Measurements from ENCODE around the gene EGFL8. TPM values are rescaled to one million over a fixed set of nuclear protein-coding genes. Genes with fewer than 3 reads are reported as not detected.

Gene EGFL8
- total and polyA plus RNA-seq, 2 donors (not counting 3 experiments of a cell fraction or from before 2014, with no cell fraction given) = 9.0 to 12.6 TPM

GRCh38 chr6:32208996-32209395, 44.6 kb downstream of the EGFL8 start:
- Histone ChIP-seq H3K27ac (ENCODE audit: insufficient read depth, low read depth, low read length) (no peak overlapping the region), H3K9ac (replicated peaks; ENCODE audit: extremely low read depth, insufficient read depth, low read length) (no peak overlapping the region), H3K9me3 (replicated peaks; ENCODE audit: control insufficient read depth, insufficient read depth, low read length) (no peaks in the 10 kb centered on the region), H4K20me1 (replicated peaks; ENCODE audit: control insufficient read depth, extremely low read depth, insufficient read depth, low read length) (no peaks in the 10 kb centered on the region), H3K36me3 (ENCODE audit: control insufficient read depth in 2 of 2, extremely low read depth in 1 of 2, insufficient read depth in 2 of 2, low read length in 2 of 2) (peaks cover 13 to 14% of the 10 kb centered on the region in 2 experiments), H3K9me1 (replicated peaks; ENCODE audit: control insufficient read depth, extremely low read depth, insufficient read depth, low read length) (no peaks in the 10 kb centered on the region), H3K79me2 (ENCODE audit: control insufficient read depth, insufficient read depth, low read length) (no peaks in the 10 kb centered on the region), H2AFZ (ENCODE audit: low read depth, low read length) (no peak overlapping the region), H3K4me1 (ENCODE audit: control insufficient read depth, extremely low read depth, insufficient read depth, low read length) (no peaks in the 10 kb centered on the region), H3K4me3 (replicated peaks in 1 of 3; ENCODE audit: insufficient read depth in 1 of 3, low read depth in 1 of 3, low read length in 3 of 3) (no peak overlapping the region), H3K27me3 (ENCODE audit: control insufficient read depth in 2 of 2, insufficient read depth in 2 of 2, low read length in 2 of 2) (no peaks in the 10 kb centered on the region), H3K4me2 (ENCODE audit: insufficient read depth, low read length) (no peak overlapping the region)
- ChIA-PET CTCF (no interaction called here), POLR2A (no interaction called here)
- BruUV-seq (replicated peaks) = no TSS peak
- TF ChIP-seq CTCF (IDR thresholded peaks at IDR 0.05; ENCODE audit: extremely low read depth in 1 of 2, insufficient read depth in 1 of 2, low read depth in 1 of 2, low read length in 2 of 2) = no peak
- TF ChIP-seq POLR2AphosphoS5 (IDR thresholded peaks at IDR 0.05; ENCODE audit: insufficient read depth, low read depth, low read length) = no peak
- TF ChIP-seq EZH2 (IDR thresholded peaks at IDR 0.05; ENCODE audit: borderline replicate concordance, low read depth, low read length, severe bottlenecking) = no peak
- intact Hi-C loops (cut with micrococcal nuclease) = no loop called here
- DNase-seq (ENCODE audit: low read depth, low spot score) = no peak
- FAIRE-seq = no peak
- dilution Hi-C loops (cut with MboI; ENCODE audit: extremely low pct_ligation_motif_present, low sequenced_read_pairs) = no loop called here

- Histone ChIP-seq H3K4me1 (ENCODE audit: control insufficient read depth, extremely low read depth, insufficient read depth, low read length) (no peaks in the 10 kb centered on the region), H4K20me1 (replicated peaks; ENCODE audit: control insufficient read depth, extremely low read depth, insufficient read depth, low read length) (no peaks in the 10 kb centered on the region), H3K4me3 (replicated peaks in 1 of 3; ENCODE audit: insufficient read depth in 1 of 3, low read depth in 1 of 3, low read length in 3 of 3) (no peak overlapping the region), H3K9ac (replicated peaks; ENCODE audit: extremely low read depth, insufficient read depth, low read length) (no peak overlapping the region), H3K4me2 (ENCODE audit: insufficient read depth, low read length) (no peak overlapping the region), H3K36me3 (ENCODE audit: control insufficient read depth in 2 of 2, extremely low read depth in 1 of 2, insufficient read depth in 2 of 2, low read length in 2 of 2) (peaks cover 5 to 13% of the 10 kb centered on the region in 2 experiments), H3K27me3 (ENCODE audit: control insufficient read depth in 2 of 2, insufficient read depth in 2 of 2, low read length in 2 of 2) (no peaks in the 10 kb centered on the region), H2AFZ (ENCODE audit: low read depth, low read length) (no peak overlapping the region), H3K79me2 (ENCODE audit: control insufficient read depth, insufficient read depth, low read length) (no peaks in the 10 kb centered on the region), H3K9me1 (replicated peaks; ENCODE audit: control insufficient read depth, extremely low read depth, insufficient read depth, low read length) (no peaks in the 10 kb centered on the region), H3K27ac (ENCODE audit: insufficient read depth, low read depth, low read length) (no peak overlapping the region), H3K9me3 (replicated peaks; ENCODE audit: control insufficient read depth, insufficient read depth, low read length) (no peaks in the 10 kb centered on the region)
- FAIRE-seq = no peak
- POLR2A ChIA-PET = no interaction called here
- CTCF ChIA-PET = no interaction called here
- dilution Hi-C loops (cut with MboI; ENCODE audit: extremely low pct_ligation_motif_present, low sequenced_read_pairs) = no loop called here
- no peak for DNase-seq (ENCODE audit: low read depth, low spot score)
- no TSS peak for BruUV-seq (replicated peaks)
- intact Hi-C loops (cut with micrococcal nuclease) = no loop called here
- TF ChIP-seq POLR2A (IDR thresholded peaks at IDR 0.05; ENCODE audit: low read depth, low read length) = no peak
- no peak for TF ChIP-seq GATA2 (IDR thresholded peaks at IDR 0.05; ENCODE audit: insufficient read depth, insufficient read length, low read depth, low read length)
- no peak for TF ChIP-seq MYC (IDR thresholded peaks at IDR 0.05; ENCODE audit: low read depth, low read length)
- no peak for TF ChIP-seq FOS (IDR thresholded peaks at IDR 0.05; ENCODE audit: borderline replicate concordance, insufficient read depth, low read length)
- no peak for TF ChIP-seq MAX (IDR thresholded peaks at IDR 0.05; ENCODE audit: insufficient read depth, insufficient read length)
- no peak for TF ChIP-seq JUN (IDR thresholded peaks at IDR 0.05; ENCODE audit: borderline replicate concordance, insufficient read depth, insufficient read length, low read depth)
- TF ChIP-seq EZH2 (IDR thresholded peaks at IDR 0.05; ENCODE audit: borderline replicate concordance, low read depth, low read length, severe bottlenecking) = no peak
- TF ChIP-seq CTCF (IDR thresholded peaks at IDR 0.05; ENCODE audit: extremely low read depth in 1 of 2, insufficient read depth in 1 of 2, low read depth in 1 of 2, low read length in 2 of 2) = no peak
- TF ChIP-seq POLR2AphosphoS5 (IDR thresholded peaks at IDR 0.05; ENCODE audit: insufficient read depth, low read depth, low read length) = no peak
Measured at GRCh38 chr6:32210191-32210601, 45.8 kb downstream of the EGFL8 start.

All from endothelial cell of umbilical vein (primary cell).